ENCODE results near the gene TMED5. TPM values are rescaled to one million over a fixed set of nuclear protein-coding genes. Genes with fewer than 3 reads are reported as not detected.
"Not testable (repeated sequence)": the region's sequence is repeated elsewhere in the genome, so short reads cannot be mapped to it uniquely, and the experiment has no call there.

TMED5 gene
- 80.5 and 86.2 TPM in 2 replicates for total RNA-seq (2022)
- Bru-seq, nascent RNA = percentile 98 among the genes with signal in this experiment
- percentile 98 among the genes with signal in this experiment for BruChase-seq, experiment 1, labeled RNA remaining after a 6-hour chase
- BruChase-seq, experiment 2, labeled RNA remaining after a 2-hour chase = percentile 98 among the genes with signal in this experiment
- long read RNA-seq, full-length matches to known transcripts = 451 of 479 reads
- long read RNA-seq, partial matches to known transcripts = 3 of 479 reads
- long read RNA-seq, other reads (novel, unspliced or antisense) = 25 of 479 reads

DNA sequence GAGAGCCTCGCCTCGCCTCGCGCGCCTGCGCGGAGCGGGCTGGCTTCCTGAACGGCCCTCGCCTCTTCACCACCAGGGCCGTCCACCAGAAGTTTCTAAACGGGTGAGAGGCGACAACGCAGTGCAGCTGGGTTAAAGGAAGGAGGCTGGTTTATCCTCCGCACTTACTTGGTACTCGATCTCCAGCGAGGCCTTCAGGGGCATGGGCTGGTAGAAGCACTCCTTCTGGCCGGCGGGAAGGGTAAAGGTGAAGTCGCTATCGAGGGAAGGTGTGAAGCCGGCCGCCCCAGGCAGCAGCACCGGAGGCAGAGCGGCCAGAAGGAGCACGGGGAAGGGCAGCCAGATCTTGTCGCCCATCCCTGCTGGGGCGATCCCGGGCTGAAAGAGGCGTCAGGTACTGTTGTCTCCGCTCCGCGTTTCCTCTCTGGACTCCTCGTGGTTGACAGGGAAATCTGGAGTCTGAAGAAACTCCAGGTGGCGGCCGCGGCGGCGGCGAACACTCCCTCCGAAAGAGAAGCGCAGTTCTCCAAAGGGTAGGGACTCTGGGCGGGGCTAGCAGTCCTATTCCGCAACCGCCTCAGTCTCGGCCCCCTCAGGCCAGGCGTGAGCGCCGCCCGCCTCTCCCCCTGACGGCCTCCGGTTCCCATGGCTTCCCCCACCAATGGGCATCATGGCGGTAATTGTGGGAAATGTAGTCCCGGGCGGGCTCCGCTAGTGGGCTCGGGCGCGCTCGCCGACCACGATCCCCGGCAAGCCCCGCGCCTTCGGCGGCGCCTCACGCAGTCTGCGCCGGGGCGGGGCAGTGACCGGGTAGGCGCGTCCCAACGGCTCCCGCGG is at the start of gene TMED5:
TSS of gene TMED5 (minus strand) at position 528 of the 837 bp plus-strand sequence. CDS start at position 357, 171 bp downstream.
- Mint-ChIP-seq H3K36me3 (ENCODE audit: insufficient read depth, unreplicated experiment) (peaks cover 23% of the 10 kb centered on the region), H3K4me1 (ENCODE audit: insufficient read depth, unreplicated experiment) (peaks cover 34% of the 10 kb centered on the region), H3K9me3 (ENCODE audit: unreplicated experiment) (no peaks in the 10 kb centered on the region), H3K27me3 (ENCODE audit: insufficient read depth, unreplicated experiment) (no peaks in the 10 kb centered on the region), H3K4me3 (ENCODE audit: unreplicated experiment) (peak within 1 kb of the TSS; percentile 93), H3K27ac (ENCODE audit: low read depth, unreplicated experiment) (peak within 1 kb of the TSS; percentile 100)
- ChIA-PET CTCF (interaction anchor here (0.5 to 0.7 kb wide), 2 partner anchors 22 to 158 kb away, joined by 3 to 4 read pairs; no protein-coding TSS in a partner anchor), POLR2A (interaction anchor here (1.1 to 2.5 kb wide), 2 partner anchors 12 to 100 kb away, joined by 3 to 27 read pairs; partner anchors contain the start of gene MTF2)
- BruUV-seq (replicated peaks) = TSS peak; percentile 39
- DNase-seq (ENCODE audit: unreplicated experiment) = peak; percentile 99
- intact Hi-C loops (cut with micrococcal nuclease) = loop anchor here (1.0 to 10.0 kb wide), 3 partner anchors 100 to 165 kb away; partner anchors contain the start of gene DR1
- peak; percentile 8 for TF ChIP-seq CTCF (IDR thresholded peaks at IDR 0.05; ENCODE audit: unreplicated experiment)

DNA sequence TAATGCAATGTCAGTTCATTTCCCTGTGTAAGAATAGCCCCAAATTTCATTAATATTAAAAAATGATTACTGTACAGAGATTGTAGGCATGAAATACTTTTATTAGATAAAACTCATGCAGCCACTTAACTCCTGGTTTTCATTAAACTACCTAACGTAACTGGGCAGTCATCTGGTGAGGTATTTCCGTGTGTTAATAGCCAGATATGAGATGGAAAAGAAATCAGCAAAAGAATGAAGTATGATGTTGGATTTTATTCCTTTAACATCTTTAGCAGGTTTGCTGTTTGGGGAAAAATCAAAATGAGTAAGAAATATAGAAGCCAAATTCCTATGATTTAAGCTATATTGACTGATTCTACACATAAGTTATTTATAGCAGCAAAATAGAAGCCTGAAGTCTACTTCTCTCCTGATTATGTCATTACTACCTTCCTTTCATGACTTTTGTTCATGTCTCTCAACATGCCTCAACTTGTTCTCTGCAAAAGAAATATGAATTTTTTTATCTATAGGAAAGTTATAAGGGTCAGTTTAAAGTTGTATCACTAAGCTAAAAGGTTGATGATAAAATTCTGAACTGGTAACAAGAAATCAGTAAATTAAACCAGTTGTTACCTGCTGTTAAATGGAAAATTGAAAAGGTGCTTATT is 42.9 kb upstream of the TMED5 start:
- BruUV-seq (replicated peaks) = no TSS peak
- Mint-ChIP-seq H3K27ac (ENCODE audit: low read depth, unreplicated experiment) (no peak overlapping the region), H3K9me3 (ENCODE audit: unreplicated experiment) (peaks cover 6% of the 10 kb centered on the region), H3K36me3 (ENCODE audit: insufficient read depth, unreplicated experiment) (peaks cover 47% of the 10 kb centered on the region), H3K4me3 (ENCODE audit: unreplicated experiment) (no peak overlapping the region), H3K4me1 (ENCODE audit: insufficient read depth, unreplicated experiment) (peaks cover 12% of the 10 kb centered on the region), H3K27me3 (ENCODE audit: insufficient read depth, unreplicated experiment) (no peaks in the 10 kb centered on the region)
- intact Hi-C loops (cut with micrococcal nuclease) = no loop called here
- CTCF ChIA-PET = no interaction called here
- no peak for TF ChIP-seq CTCF (IDR thresholded peaks at IDR 0.05; ENCODE audit: unreplicated experiment)
- no peak for DNase-seq (ENCODE audit: unreplicated experiment)
- POLR2A ChIA-PET = interaction anchor here (0.6 to 4.8 kb wide), 10 partner anchors 9 to 186 kb away, joined by 3 to 28 read pairs (median 4); partner anchors contain the start of gene MTF2

GRCh38 chr1:93221913-93222312 is 41.7 kb upstream of the TMED5 start:
- CTCF ChIA-PET = interaction anchor here (0.7 kb wide), 1 partner anchor 13 kb away, joined by 3 read pairs; no protein-coding TSS in a partner anchor
- BruUV-seq (replicated peaks) = no TSS peak
- Mint-ChIP-seq H3K27me3 (ENCODE audit: insufficient read depth, unreplicated experiment) (no peaks in the 10 kb centered on the region), H3K27ac (ENCODE audit: low read depth, unreplicated experiment) (peak overlapping the region; percentile 63), H3K4me1 (ENCODE audit: insufficient read depth, unreplicated experiment) (peaks cover 12% of the 10 kb centered on the region), H3K9me3 (ENCODE audit: unreplicated experiment) (peaks cover 6% of the 10 kb centered on the region), H3K36me3 (ENCODE audit: insufficient read depth, unreplicated experiment) (peaks cover 51% of the 10 kb centered on the region), H3K4me3 (ENCODE audit: unreplicated experiment) (no peak overlapping the region)
- TF ChIP-seq CTCF (IDR thresholded peaks at IDR 0.05; ENCODE audit: unreplicated experiment) = no peak
- POLR2A ChIA-PET = interaction anchor here (0.7 to 4.8 kb wide), 6 partner anchors 12 to 142 kb away, joined by 3 to 28 read pairs (median 4); partner anchors contain the start of gene MTF2
- peak; percentile 47 for DNase-seq (ENCODE audit: unreplicated experiment)
- intact Hi-C loops (cut with micrococcal nuclease) = no loop called here

GRCh38 chr1:93220716-93221115 is 40.5 kb upstream of the TMED5 start:
- CTCF ChIA-PET; intact Hi-C loops (cut with micrococcal nuclease); DNase-seq (ENCODE audit: unreplicated experiment); BruUV-seq (replicated peaks); H3K9me3 Mint-ChIP-seq (ENCODE audit: unreplicated experiment); H3K27ac Mint-ChIP-seq (ENCODE audit: low read depth, unreplicated experiment); H3K27me3 Mint-ChIP-seq (ENCODE audit: insufficient read depth, unreplicated experiment); H3K4me3 Mint-ChIP-seq (ENCODE audit: unreplicated experiment): not testable (repeated sequence)
- POLR2A ChIA-PET = interaction anchor here (1.4 kb wide), 1 partner anchor 11 kb away, joined by 3 read pairs; no protein-coding TSS in a partner anchor
- H3K36me3 Mint-ChIP-seq (ENCODE audit: insufficient read depth, unreplicated experiment) = peaks cover 47% of the 10 kb centered on the region
- peaks cover 12% of the 10 kb centered on the region for H3K4me1 Mint-ChIP-seq (ENCODE audit: insufficient read depth, unreplicated experiment)

All from MCF 10A (cell line).